Measurements from ENCODE around the gene CHST9. TPM values are rescaled to one million over a fixed set of nuclear protein-coding genes. Genes with fewer than 3 reads are reported as not detected.

Gene CHST9
- total and polyA plus RNA-seq, 4 donors, result 0.42 to 6.4 (median 1.4) TPM

DNA sequence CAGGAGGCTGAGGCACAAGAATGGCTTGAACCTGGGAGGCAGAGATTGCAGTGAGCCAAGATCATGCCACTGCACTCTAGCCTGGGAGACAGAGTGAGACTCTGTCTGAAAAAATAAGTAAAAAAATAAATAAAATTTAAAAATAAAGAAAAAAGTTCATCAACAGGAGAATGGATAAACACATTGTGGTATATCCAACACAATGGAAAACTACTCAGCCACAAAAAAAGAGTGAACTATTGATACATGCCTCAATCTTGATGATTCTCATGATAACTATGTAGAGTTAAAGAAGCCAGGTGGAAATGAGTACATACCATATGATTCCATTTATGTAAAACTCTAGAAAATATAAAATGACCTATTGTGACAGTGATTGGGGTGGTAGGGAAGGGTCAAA lies 195.3 kb downstream of the CHST9 start:
- Histone ChIP-seq H3K4me1 (ENCODE audit: control insufficient read depth in 4 of 4, insufficient read depth in 4 of 4, low read length in 3 of 4) (no peaks in the 10 kb centered on the region), H3K4me3 (ENCODE audit: low read depth in 1 of 3, low read length in 3 of 3) (no peak overlapping the region), H3K27ac (ENCODE audit: low read depth in 1 of 2, low read length in 2 of 2) (no peak overlapping the region), H3K27me3 (ENCODE audit: control insufficient read depth in 4 of 4, insufficient read depth in 4 of 4, low read length in 3 of 4) (no peaks in the 10 kb centered on the region), H3K36me3 (ENCODE audit: control insufficient read depth in 4 of 4, insufficient read depth in 3 of 4, low read depth in 1 of 4, low read length in 3 of 4) (no peaks in the 10 kb centered on the region), H3K9me3 (ENCODE audit: control insufficient read depth in 4 of 4, low read length in 3 of 4) (peaks cover 0 to 2% (median 0%) of the 10 kb centered on the region in 4 donors), H3K9ac (ENCODE audit: low read depth in 1 of 2, low read length in 2 of 2) (no peak overlapping the region)
- TF ChIP-seq EGR1 (IDR thresholded peaks at IDR 0.05; ENCODE audit: low read depth in 2 of 2) (no peak), HNF4A (conservative IDR thresholded peaks at IDR 0.05) (no peak), SP1 (IDR thresholded peaks at IDR 0.05) (no peak), HNF4G (IDR thresholded peaks at IDR 0.05) (no peak), TAF1 (conservative IDR thresholded peaks at IDR 0.05) (no peak), FOXA1 (IDR thresholded peaks at IDR 0.05) (no peak), RXRA (IDR thresholded peaks at IDR 0.05) (no peak), RAD21 (IDR thresholded peaks at IDR 0.05) (no peak), YY1 (IDR thresholded peaks at IDR 0.05) (no peak), GABPA (IDR thresholded peaks at IDR 0.05 in 1 of 2, conservative IDR thresholded peaks at IDR 0.05 in 1 of 2) (no peak), FOXA2 (IDR thresholded peaks at IDR 0.05) (no peak), NR2F2 (IDR thresholded peaks at IDR 0.05) (no peak)
- TF ChIP-seq, protein P1, sequence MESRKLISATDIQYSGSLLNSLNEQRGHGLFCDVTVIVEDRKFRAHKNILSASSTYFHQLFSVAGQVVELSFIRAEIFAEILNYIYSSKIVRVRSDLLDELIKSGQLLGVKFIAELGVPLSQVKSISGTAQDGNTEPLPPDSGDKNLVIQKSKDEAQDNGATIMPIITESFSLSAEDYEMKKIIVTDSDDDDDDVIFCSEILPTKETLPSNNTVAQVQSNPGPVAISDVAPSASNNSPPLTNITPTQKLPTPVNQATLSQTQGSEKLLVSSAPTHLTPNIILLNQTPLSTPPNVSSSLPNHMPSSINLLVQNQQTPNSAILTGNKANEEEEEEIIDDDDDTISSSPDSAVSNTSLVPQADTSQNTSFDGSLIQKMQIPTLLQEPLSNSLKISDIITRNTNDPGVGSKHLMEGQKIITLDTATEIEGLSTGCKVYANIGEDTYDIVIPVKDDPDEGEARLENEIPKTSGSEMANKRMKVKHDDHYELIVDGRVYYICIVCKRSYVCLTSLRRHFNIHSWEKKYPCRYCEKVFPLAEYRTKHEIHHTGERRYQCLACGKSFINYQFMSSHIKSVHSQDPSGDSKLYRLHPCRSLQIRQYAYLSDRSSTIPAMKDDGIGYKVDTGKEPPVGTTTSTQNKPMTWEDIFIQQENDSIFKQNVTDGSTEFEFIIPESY (IDR thresholded peaks at IDR 0.05), result no peak
- TF ChIP-seq, protein P2, sequence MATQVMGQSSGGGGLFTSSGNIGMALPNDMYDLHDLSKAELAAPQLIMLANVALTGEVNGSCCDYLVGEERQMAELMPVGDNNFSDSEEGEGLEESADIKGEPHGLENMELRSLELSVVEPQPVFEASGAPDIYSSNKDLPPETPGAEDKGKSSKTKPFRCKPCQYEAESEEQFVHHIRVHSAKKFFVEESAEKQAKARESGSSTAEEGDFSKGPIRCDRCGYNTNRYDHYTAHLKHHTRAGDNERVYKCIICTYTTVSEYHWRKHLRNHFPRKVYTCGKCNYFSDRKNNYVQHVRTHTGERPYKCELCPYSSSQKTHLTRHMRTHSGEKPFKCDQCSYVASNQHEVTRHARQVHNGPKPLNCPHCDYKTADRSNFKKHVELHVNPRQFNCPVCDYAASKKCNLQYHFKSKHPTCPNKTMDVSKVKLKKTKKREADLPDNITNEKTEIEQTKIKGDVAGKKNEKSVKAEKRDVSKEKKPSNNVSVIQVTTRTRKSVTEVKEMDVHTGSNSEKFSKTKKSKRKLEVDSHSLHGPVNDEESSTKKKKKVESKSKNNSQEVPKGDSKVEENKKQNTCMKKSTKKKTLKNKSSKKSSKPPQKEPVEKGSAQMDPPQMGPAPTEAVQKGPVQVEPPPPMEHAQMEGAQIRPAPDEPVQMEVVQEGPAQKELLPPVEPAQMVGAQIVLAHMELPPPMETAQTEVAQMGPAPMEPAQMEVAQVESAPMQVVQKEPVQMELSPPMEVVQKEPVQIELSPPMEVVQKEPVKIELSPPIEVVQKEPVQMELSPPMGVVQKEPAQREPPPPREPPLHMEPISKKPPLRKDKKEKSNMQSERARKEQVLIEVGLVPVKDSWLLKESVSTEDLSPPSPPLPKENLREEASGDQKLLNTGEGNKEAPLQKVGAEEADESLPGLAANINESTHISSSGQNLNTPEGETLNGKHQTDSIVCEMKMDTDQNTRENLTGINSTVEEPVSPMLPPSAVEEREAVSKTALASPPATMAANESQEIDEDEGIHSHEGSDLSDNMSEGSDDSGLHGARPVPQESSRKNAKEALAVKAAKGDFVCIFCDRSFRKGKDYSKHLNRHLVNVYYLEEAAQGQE (IDR thresholded peaks at IDR 0.05), result no peak
- TF ChIP-seq, protein P3, sequence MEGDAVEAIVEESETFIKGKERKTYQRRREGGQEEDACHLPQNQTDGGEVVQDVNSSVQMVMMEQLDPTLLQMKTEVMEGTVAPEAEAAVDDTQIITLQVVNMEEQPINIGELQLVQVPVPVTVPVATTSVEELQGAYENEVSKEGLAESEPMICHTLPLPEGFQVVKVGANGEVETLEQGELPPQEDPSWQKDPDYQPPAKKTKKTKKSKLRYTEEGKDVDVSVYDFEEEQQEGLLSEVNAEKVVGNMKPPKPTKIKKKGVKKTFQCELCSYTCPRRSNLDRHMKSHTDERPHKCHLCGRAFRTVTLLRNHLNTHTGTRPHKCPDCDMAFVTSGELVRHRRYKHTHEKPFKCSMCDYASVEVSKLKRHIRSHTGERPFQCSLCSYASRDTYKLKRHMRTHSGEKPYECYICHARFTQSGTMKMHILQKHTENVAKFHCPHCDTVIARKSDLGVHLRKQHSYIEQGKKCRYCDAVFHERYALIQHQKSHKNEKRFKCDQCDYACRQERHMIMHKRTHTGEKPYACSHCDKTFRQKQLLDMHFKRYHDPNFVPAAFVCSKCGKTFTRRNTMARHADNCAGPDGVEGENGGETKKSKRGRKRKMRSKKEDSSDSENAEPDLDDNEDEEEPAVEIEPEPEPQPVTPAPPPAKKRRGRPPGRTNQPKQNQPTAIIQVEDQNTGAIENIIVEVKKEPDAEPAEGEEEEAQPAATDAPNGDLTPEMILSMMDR (IDR thresholded peaks at IDR 0.05; ENCODE audit: low read depth, low read length, missing input control), result no peak
- TF ChIP-seq, protein P4, sequence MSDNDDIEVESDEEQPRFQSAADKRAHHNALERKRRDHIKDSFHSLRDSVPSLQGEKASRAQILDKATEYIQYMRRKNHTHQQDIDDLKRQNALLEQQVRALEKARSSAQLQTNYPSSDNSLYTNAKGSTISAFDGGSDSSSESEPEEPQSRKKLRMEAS (IDR thresholded peaks at IDR 0.05), result no peak
- TF ChIP-seq, protein P5, sequence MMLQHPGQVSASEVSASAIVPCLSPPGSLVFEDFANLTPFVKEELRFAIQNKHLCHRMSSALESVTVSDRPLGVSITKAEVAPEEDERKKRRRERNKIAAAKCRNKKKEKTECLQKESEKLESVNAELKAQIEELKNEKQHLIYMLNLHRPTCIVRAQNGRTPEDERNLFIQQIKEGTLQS (IDR thresholded peaks at IDR 0.05), result no peak
- no peak for DNase-seq (ENCODE audit: low spot score)

Data from liver (tissue), 9 donors.